SJCRH30 (cell line): Measurements from ENCODE around the gene DYTN. TPM values are rescaled to one million over a fixed set of nuclear protein-coding genes. Genes with fewer than 3 reads are reported as not detected.

ENCODE experiments used
- DNase-seq, 2 experiments: peaks; one replicate each; pipeline ENCODE4 v3.0.0-alpha.2; 2015 to 2020
- H3K27ac ChIP-seq: fragments of 250-450 bp; sonication (Bioruptor Pico); 2 replicates; pipeline ENCODE4 v1.5.1; 2020; ENCODE audit warnings: mild to moderate bottlenecking, moderate library complexity
- H3K27me3 ChIP-seq: fragments of 250-450 bp; sonication (Bioruptor Pico); 2 replicates; pipeline ENCODE4 v1.5.1; 2020; ENCODE audit warnings: mild to moderate bottlenecking, moderate library complexity
- H3K36me3 ChIP-seq: fragments of 250-450 bp; sonication (Bioruptor Pico); 2 replicates; pipeline ENCODE4 v1.5.1; 2020; ENCODE audit warnings: mild to moderate bottlenecking, moderate library complexity
- H3K4me1 ChIP-seq: fragments of 250-450 bp; sonication (Bioruptor Pico); 2 replicates; pipeline ENCODE4 v1.5.1; 2020; ENCODE audit warnings: mild to moderate bottlenecking, moderate library complexity
- H3K4me3 ChIP-seq: fragments of 250-450 bp; sonication (Bioruptor Pico); 2 replicates; pipeline ENCODE4 v1.5.1; 2020; ENCODE audit warnings: mild to moderate bottlenecking, moderate library complexity
- H3K9me3 ChIP-seq: fragments of 250-450 bp; sonication (Bioruptor Pico); replicated peaks from 2 replicates; pipeline ENCODE4 v1.5.1; 2020; ENCODE audit warnings: mild to moderate bottlenecking, moderate library complexity
- total RNA-seq: library from RNA; depleted of rRNA; stranded (reverse); fragments of >200 nt; shearing (Covaris generic); gene quantifications from 2 replicates; pipeline ENCODE4 v1.2.3, GENCODE V29; 2014; rRNA removed

The DYTN gene
- total RNA-seq, 1 experiment from 2014 or later = not detected

- no peaks in the 10 kb centered on the region for H3K9me3 ChIP-seq
- H3K4me1 ChIP-seq = no peaks in the 10 kb centered on the region
Measured at GRCh38 chr2:206611736-206612135, 106.5 kb downstream of the DYTN start.

GRCh38 chr2:206611191-206611590 lies 107.0 kb downstream of the DYTN start:
- no peaks in the 10 kb centered on the region for H3K4me1 ChIP-seq
- no peak for DNase-seq
- H3K36me3 ChIP-seq = no peaks in the 10 kb centered on the region; the same call in 1 of the 2 replicates
- no peak overlapping the region for H3K27ac ChIP-seq
- no peaks in the 10 kb centered on the region for H3K27me3 ChIP-seq
- H3K9me3 ChIP-seq = no peaks in the 10 kb centered on the region
- H3K4me3 ChIP-seq = no peak overlapping the region

More at GRCh38 chr2:206611736-206612135, 106.5 kb downstream of the DYTN start:
- Histone ChIP-seq H3K27me3 (no peaks in the 10 kb centered on the region), H3K36me3 (no peaks in the 10 kb centered on the region; the same call in 1 of the 2 replicates), H3K27ac (no peak overlapping the region), H3K4me3 (no peak overlapping the region)
- no peak for DNase-seq

- Histone ChIP-seq H3K4me1 (no peaks in the 10 kb centered on the region), H3K9me3 (no peaks in the 10 kb centered on the region), H3K27me3 (no peaks in the 10 kb centered on the region), H3K4me3 (no peak overlapping the region), H3K36me3 (no peaks in the 10 kb centered on the region; the same call in 1 of the 2 replicates), H3K27ac (no peak overlapping the region)
- DNase-seq = no peak
Measured at GRCh38 chr2:206610451-206610850, 107.7 kb downstream of the DYTN start.

- peaks cover 5% of the 10 kb centered on the region; the same call in 1 of the 2 replicates for H3K36me3 ChIP-seq
- H3K27ac ChIP-seq = no peak overlapping the region
- DNase-seq = no peak
- H3K4me3 ChIP-seq = no peak overlapping the region
- no peaks in the 10 kb centered on the region for H3K4me1 ChIP-seq
- no peaks in the 10 kb centered on the region for H3K9me3 ChIP-seq
- no peaks in the 10 kb centered on the region for H3K27me3 ChIP-seq
Measured at GRCh38 chr2:206603243-206603642, 115.0 kb downstream of the DYTN start.

Other genes with a start within 250 kb of the DYTN start
- not detected in 2 replicates for gene FAM237A, start 75.9 kb downstream of the DYTN start, total RNA-seq
- gene MDH1B, start 46.9 kb upstream of the DYTN start, total RNA-seq = 0.73 and 1.3 TPM in 2 replicates
- 49.0 and 49.7 TPM in 2 replicates for gene FASTKD2, start 47.2 kb upstream of the DYTN start, total RNA-seq
- not detected in 2 replicates for gene CPO, start 221.1 kb upstream of the DYTN start, total RNA-seq